ENCODE results near the gene MPPE1.
"Not testable (repeated sequence)": the region's sequence is repeated elsewhere in the genome, so short reads cannot be mapped to it uniquely, and the experiment has no call there.

DNA sequence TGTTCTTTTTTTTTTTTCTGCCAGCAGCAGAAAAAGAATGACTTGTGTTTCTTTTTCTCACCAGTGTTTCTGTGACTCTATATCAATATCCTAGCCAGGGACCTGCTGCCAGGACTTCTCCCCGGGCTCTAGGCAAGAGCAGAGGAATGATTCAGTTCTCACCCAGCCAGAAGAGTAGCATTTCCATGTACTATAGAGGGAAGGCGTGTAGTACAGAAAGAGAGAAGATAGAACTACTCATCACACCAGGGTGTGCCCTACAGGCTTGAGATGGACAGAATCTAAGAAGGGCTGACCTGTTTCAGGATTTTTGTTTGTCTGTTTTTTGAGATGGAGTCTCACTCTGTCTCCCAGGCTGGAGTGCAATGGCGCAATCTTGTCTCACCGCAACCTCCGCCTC lies 11.4 kb upstream of the MPPE1 start:
- TF ChIP-seq, protein P1, sequence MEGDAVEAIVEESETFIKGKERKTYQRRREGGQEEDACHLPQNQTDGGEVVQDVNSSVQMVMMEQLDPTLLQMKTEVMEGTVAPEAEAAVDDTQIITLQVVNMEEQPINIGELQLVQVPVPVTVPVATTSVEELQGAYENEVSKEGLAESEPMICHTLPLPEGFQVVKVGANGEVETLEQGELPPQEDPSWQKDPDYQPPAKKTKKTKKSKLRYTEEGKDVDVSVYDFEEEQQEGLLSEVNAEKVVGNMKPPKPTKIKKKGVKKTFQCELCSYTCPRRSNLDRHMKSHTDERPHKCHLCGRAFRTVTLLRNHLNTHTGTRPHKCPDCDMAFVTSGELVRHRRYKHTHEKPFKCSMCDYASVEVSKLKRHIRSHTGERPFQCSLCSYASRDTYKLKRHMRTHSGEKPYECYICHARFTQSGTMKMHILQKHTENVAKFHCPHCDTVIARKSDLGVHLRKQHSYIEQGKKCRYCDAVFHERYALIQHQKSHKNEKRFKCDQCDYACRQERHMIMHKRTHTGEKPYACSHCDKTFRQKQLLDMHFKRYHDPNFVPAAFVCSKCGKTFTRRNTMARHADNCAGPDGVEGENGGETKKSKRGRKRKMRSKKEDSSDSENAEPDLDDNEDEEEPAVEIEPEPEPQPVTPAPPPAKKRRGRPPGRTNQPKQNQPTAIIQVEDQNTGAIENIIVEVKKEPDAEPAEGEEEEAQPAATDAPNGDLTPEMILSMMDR (conservative IDR thresholded peaks at IDR 0.05; ENCODE audit: low read depth, low read length): not testable (repeated sequence)
- TF ChIP-seq EZH2 (IDR thresholded peaks at IDR 0.05; ENCODE audit: low read length, unreplicated experiment); EZH2phosphoT487 (IDR thresholded peaks at IDR 0.05; ENCODE audit: borderline replicate concordance, low read length): not testable (repeated sequence)

Measured in PC-3 (cell line).